H9 (cell line): Measurements from ENCODE around the gene PEAK3. TPM values are rescaled to one million over a fixed set of nuclear protein-coding genes. Genes with fewer than 3 reads are reported as not detected.

ENCODE experiments used
- DNase-seq: peaks from one replicate; pipeline ENCODE4 v3.0.0-alpha.2; 2017
- H2AFZ ChIP-seq: one replicate; pipeline ENCODE4 v1.6.1; 2013; ENCODE audit warnings: mild to moderate bottlenecking, low read length, control low read depth, moderate library complexity
- H2AK5ac ChIP-seq: 2 replicates; pipeline ENCODE4 v1.6.1; 2013; ENCODE audit warnings: low read length, control low read depth, mixed read lengths; ENCODE audit not compliant: insufficient read length
- H2BK120ac ChIP-seq: one replicate; pipeline ENCODE4 v1.6.1; 2013; ENCODE audit warnings: low read depth, mild to moderate bottlenecking, low read length, control low read depth, inconsistent platforms; ENCODE audit not compliant: poor library complexity, severe bottlenecking
- H2BK12ac ChIP-seq: 2 replicates; pipeline ENCODE4 v1.6.1; 2013; ENCODE audit warnings: low read length, control low read depth, mixed read lengths, low read depth; ENCODE audit not compliant: insufficient read length
- H2BK15ac ChIP-seq: 2 replicates; pipeline ENCODE4 v1.6.1; 2013; ENCODE audit warnings: low read depth, low read length, control low read depth
- H2BK20ac ChIP-seq: one replicate; pipeline ENCODE4 v1.6.1; 2013; ENCODE audit warnings: low read depth, mild to moderate bottlenecking, low read length, control low read depth, inconsistent platforms; ENCODE audit not compliant: poor library complexity, severe bottlenecking
- H2BK5ac ChIP-seq: 2 replicates; pipeline ENCODE4 v1.6.1; 2013; ENCODE audit warnings: low read length, control low read depth, mixed read lengths; ENCODE audit not compliant: insufficient read length
- H3K14ac ChIP-seq: 2 replicates; pipeline ENCODE4 v1.6.1; 2013; ENCODE audit warnings: low read length, control low read depth; ENCODE audit not compliant: insufficient read depth
- H3K18ac ChIP-seq: 2 replicates; pipeline ENCODE4 v1.6.1; 2013; ENCODE audit warnings: low read depth, mild to moderate bottlenecking, mixed read lengths, low read length, control low read depth; ENCODE audit not compliant: insufficient read length
- H3K23ac ChIP-seq: 2 replicates; pipeline ENCODE4 v1.6.1; 2013; ENCODE audit warnings: low read length, control low read depth, mixed read lengths, low read depth; ENCODE audit not compliant: insufficient read length
- H3K23me2 ChIP-seq: 2 replicates; pipeline ENCODE4 v1.6.1; 2013; ENCODE audit warnings: low read depth, mild to moderate bottlenecking, mixed read lengths, low read length, control low read depth; ENCODE audit not compliant: insufficient read length, poor library complexity, severe bottlenecking
- H3K27ac ChIP-seq: 2 replicates; pipeline ENCODE4 v1.5.1; 2013; ENCODE audit warnings: low read length, control low read depth, mixed read lengths, low read depth; ENCODE audit not compliant: insufficient read length
- H3K27me3 ChIP-seq: 2 replicates; pipeline ENCODE4 v1.6.1; 2013; ENCODE audit warnings: low read length, control low read depth, inconsistent platforms; ENCODE audit not compliant: insufficient read depth
- H3K4ac ChIP-seq: 2 replicates; pipeline ENCODE4 v1.6.1; 2013; ENCODE audit warnings: low read depth, mild to moderate bottlenecking, control low read depth, inconsistent platforms, low read length, moderate library complexity
- H3K4me1 ChIP-seq: 2 replicates; pipeline ENCODE4 v1.6.1; 2013; ENCODE audit warnings: low read length, control low read depth, inconsistent platforms; ENCODE audit not compliant: insufficient read depth
- H3K4me2 ChIP-seq: 2 replicates; pipeline ENCODE4 v1.6.1; 2013; ENCODE audit warnings: low read length, control low read depth, mixed read lengths; ENCODE audit not compliant: insufficient read length, insufficient read depth
- H3K56ac ChIP-seq: 2 replicates; pipeline ENCODE4 v1.6.1; 2013; ENCODE audit warnings: low read depth, mild to moderate bottlenecking, mixed read lengths, low read length, control low read depth; ENCODE audit not compliant: insufficient read length
- H3K79me1 ChIP-seq: 2 replicates; pipeline ENCODE4 v1.6.1; 2013; ENCODE audit warnings: low read depth, mild to moderate bottlenecking, moderate library complexity, low read length, control low read depth, inconsistent platforms; ENCODE audit not compliant: insufficient read depth, poor library complexity, severe bottlenecking
- H3K79me2 ChIP-seq: 2 replicates; pipeline ENCODE4 v1.6.1; 2013; ENCODE audit warnings: low read length, control low read depth, inconsistent platforms; ENCODE audit not compliant: insufficient read depth
- H3K9ac ChIP-seq: 2 replicates; pipeline ENCODE4 v1.6.1; 2013; ENCODE audit warnings: low read length, control low read depth, mixed read lengths; ENCODE audit not compliant: insufficient read length; ENCODE audit errors: extremely low read depth
- H3K9me3 ChIP-seq: one replicate; pipeline ENCODE4 v1.6.1; 2013; ENCODE audit warnings: low read depth, low read length, inconsistent platforms; ENCODE audit not compliant: control insufficient read depth
- H3T11ph ChIP-seq: one replicate; pipeline ENCODE4 v1.6.1; 2013; ENCODE audit warnings: mild to moderate bottlenecking, low read length, control low read depth, inconsistent platforms
- H4K20me1 ChIP-seq: one replicate; pipeline ENCODE4 v1.6.1; 2013; ENCODE audit not compliant: control insufficient read depth, insufficient read length, insufficient read depth
- H4K5ac ChIP-seq: 2 replicates; pipeline ENCODE4 v1.6.1; 2013; ENCODE audit warnings: low read depth, mild to moderate bottlenecking, mixed read lengths, low read length, control low read depth; ENCODE audit not compliant: insufficient read length
- H4K8ac ChIP-seq: replicated peaks from 2 replicates; pipeline ENCODE4 v1.6.1; 2013; ENCODE audit warnings: low read length, control low read depth, mixed read lengths, low read depth; ENCODE audit not compliant: insufficient read length
- H4K91ac ChIP-seq: 2 replicates; pipeline ENCODE4 v1.6.1; 2013; ENCODE audit warnings: low read depth, mild to moderate bottlenecking, moderate library complexity, mixed read lengths, low read length, control low read depth; ENCODE audit not compliant: insufficient read length
- H3K27ac Mint-ChIP-seq, 3 experiments: 2 replicates in 2 of 3; 3 replicates in 1 of 3; pipeline ENCODE4 v1.8.0; 2020 to 2021; ENCODE audit warnings: mixed read lengths in 3 of 3, mild to moderate bottlenecking in 1 of 3, moderate library complexity in 1 of 3
- H3K27me3 Mint-ChIP-seq: 2 replicates; pipeline ENCODE4 v1.8.0; 2021; ENCODE audit warnings: low read depth, mild to moderate bottlenecking, moderate library complexity, mixed read lengths
- H3K36me3 Mint-ChIP-seq, 3 experiments: 2 replicates in 2 of 3; 3 replicates in 1 of 3; pipeline ENCODE4 v1.8.0; 2020 to 2021; ENCODE audit warnings: low read depth in 3 of 3, mixed read lengths in 3 of 3; ENCODE audit not compliant: insufficient read depth in 1 of 3
- H3K4me1 Mint-ChIP-seq, 2 experiments: 2 replicates each; pipeline ENCODE4 v1.8.0; 2020; ENCODE audit warnings: mixed read lengths in 2 of 2
- H3K4me3 Mint-ChIP-seq, 2 experiments: 2 replicates in 1 of 2; 3 replicates in 1 of 2; pipeline ENCODE4 v1.8.0; 2020 to 2021; ENCODE audit warnings: mild to moderate bottlenecking in 2 of 2, mixed read lengths in 2 of 2, moderate library complexity in 1 of 2
- H3K9me3 Mint-ChIP-seq, 2 experiments: 2 replicates in 1 of 2; 3 replicates in 1 of 2; pipeline ENCODE4 v1.8.0; 2020; ENCODE audit warnings: mild to moderate bottlenecking in 2 of 2, mixed read lengths in 2 of 2, moderate library complexity in 1 of 2
- CTCF ChIP-seq: fragments of 200-600 bp; sonication (generic); conservative IDR thresholded peaks from 3 replicates; pipeline ENCODE4 v1.8.0; 2021; ENCODE audit warnings: antibody characterized with exemption, mild to moderate bottlenecking
- WGBS: extraction: QIAGEN DNeasy Blood & Tissue Kit; methylation state at CpG from one replicate; pipeline ENCODE4 v1.1.7; 2013; ENCODE audit warnings: missing lambda C conversion rate, low lambda C conversion rate, mixed read lengths; ENCODE audit not compliant: insufficient read length; ENCODE audit errors: extremely low coverage; 5-methylcytosine and 5-hydroxymethylcytosine counted together
- total RNA-seq: library from RNA; stranded (reverse); gene quantifications from 2 replicates; pipeline ENCODE4 v1.2.1, GENCODE V29; 2021

Gene PEAK3
- total RNA-seq, 1 experiment from 2014 or later: not detected

- H3K4me1 ChIP-seq: no peaks in the 10 kb centered on the region
- H4K20me1 ChIP-seq: no peaks in the 10 kb centered on the region
- H3K9me3 ChIP-seq: no peaks in the 10 kb centered on the region
- no peak overlapping the region for H2BK5ac ChIP-seq
- H3K4ac ChIP-seq: no peak overlapping the region
- DNase-seq: no peak
- H3K27me3 ChIP-seq: peaks cover 35% of the 10 kb centered on the region; the same call in 1 of the 2 replicates
- no peak overlapping the region for H3K56ac ChIP-seq
- no peak overlapping the region for H3K18ac ChIP-seq
- no peak overlapping the region for H3K9ac ChIP-seq
- H2BK120ac ChIP-seq: no peak overlapping the region
- H3K79me2 ChIP-seq: no peaks in the 10 kb centered on the region
- no peaks in the 10 kb centered on the region for H3K79me1 ChIP-seq
- no peak overlapping the region for H2AK5ac ChIP-seq
- H3K4me3 Mint-ChIP-seq: peak overlapping the region; percentile 52 to 82
- no peak for TF ChIP-seq CTCF
- no peak overlapping the region for H3K4me2 ChIP-seq
- H3K36me3 Mint-ChIP-seq: peaks cover 0 to 7% (median 4%) of the 10 kb centered on the region in 3 experiments; a peak in 3 of 7 replicates
- H3K27me3 Mint-ChIP-seq: peaks cover 96% of the 10 kb centered on the region
- H3K9me3 Mint-ChIP-seq: peaks cover 5 to 6% of the 10 kb centered on the region in 2 experiments; a peak in 3 of 5 replicates
- H2BK15ac ChIP-seq: no peak overlapping the region
- no peak overlapping the region for H2AFZ ChIP-seq
- H4K5ac ChIP-seq: no peak overlapping the region
- WGBS: no CpG with 5 or more reads among the region's 28 CpGs
- H4K8ac ChIP-seq: no peak overlapping the region
- no peak overlapping the region for H4K91ac ChIP-seq
- H3K23ac ChIP-seq: no peak overlapping the region
- no peak overlapping the region; a peak in 1 of 7 replicates for H3K27ac Mint-ChIP-seq
- H3K27ac ChIP-seq: no peak overlapping the region
- no peak overlapping the region for H2BK12ac ChIP-seq
- H3K23me2 ChIP-seq: no peaks in the 10 kb centered on the region
- H2BK20ac ChIP-seq: no peak overlapping the region
- H3K4me1 Mint-ChIP-seq: peaks cover 7 to 16% of the 10 kb centered on the region in 2 experiments; a peak in 3 of 4 replicates
- H3K14ac ChIP-seq: no peak overlapping the region
- H3T11ph ChIP-seq: no peak overlapping the region
Measured at GRCh38 chr19:2288818-2289713, 7.1 kb upstream of the PEAK3 start.
